Measurements from ENCODE around the gene HS6ST3. TPM values are rescaled to one million over a fixed set of nuclear protein-coding genes. Genes with fewer than 3 reads are reported as not detected.
"Not testable (repeated sequence)": the region's sequence is repeated elsewhere in the genome, so short reads cannot be mapped to it uniquely, and the experiment has no call there.

The HS6ST3 gene
- total RNA-seq, 4 donors from 2014 or later = 0.16 to 0.27 TPM; not detected in 2

DNA sequence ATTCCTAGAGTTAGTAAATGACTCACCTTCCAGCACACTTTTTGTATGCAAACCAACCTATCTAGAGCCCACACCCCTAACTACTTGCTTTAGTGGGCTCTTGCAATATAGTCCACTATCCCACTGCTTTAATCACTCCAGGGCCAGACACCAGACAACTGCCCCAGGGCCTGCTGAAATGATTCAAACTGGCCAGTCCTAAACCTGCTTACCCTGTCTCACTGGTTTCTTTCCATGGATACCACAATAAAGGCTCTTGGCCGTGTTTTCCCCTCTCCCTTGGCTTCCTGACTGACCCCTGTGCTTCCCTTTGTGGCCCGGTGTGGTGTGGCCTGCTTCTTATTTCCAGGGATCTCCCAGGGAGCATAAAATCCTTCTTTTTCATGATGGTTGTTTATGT is 14.6 kb downstream of the HS6ST3 start:
- Histone ChIP-seq H3K27me3 (peaks cover 7% of the 10 kb centered on the region), H3K4me1 (no peaks in the 10 kb centered on the region), H3K9me3 (peaks cover 4 to 5% of the 10 kb centered on the region in 2 donors), H3K4me3 (no peak overlapping the region), H3K36me3 (no peaks in the 10 kb centered on the region), H3K27ac (no peak overlapping the region)
- WGBS, 2 donors (ENCODE audit: low coverage in 1 of 2) = 50 to 54% methylated on average over 2 of the region's 2 CpGs
- DNase-seq = no peak
- intact Hi-C loops (cut with DNase I; ENCODE audit: low total_unique reads) (no loop called here), in situ Hi-C loops (cut with MboI; ENCODE audit: low pct_ligation_motif_present in 1 of 4, low pct_unique_long_range_greater_than_20kb in 1 of 4, low sequenced_read_pairs in 3 of 4) (no loop called here)
- TF ChIP-seq, protein P1, sequence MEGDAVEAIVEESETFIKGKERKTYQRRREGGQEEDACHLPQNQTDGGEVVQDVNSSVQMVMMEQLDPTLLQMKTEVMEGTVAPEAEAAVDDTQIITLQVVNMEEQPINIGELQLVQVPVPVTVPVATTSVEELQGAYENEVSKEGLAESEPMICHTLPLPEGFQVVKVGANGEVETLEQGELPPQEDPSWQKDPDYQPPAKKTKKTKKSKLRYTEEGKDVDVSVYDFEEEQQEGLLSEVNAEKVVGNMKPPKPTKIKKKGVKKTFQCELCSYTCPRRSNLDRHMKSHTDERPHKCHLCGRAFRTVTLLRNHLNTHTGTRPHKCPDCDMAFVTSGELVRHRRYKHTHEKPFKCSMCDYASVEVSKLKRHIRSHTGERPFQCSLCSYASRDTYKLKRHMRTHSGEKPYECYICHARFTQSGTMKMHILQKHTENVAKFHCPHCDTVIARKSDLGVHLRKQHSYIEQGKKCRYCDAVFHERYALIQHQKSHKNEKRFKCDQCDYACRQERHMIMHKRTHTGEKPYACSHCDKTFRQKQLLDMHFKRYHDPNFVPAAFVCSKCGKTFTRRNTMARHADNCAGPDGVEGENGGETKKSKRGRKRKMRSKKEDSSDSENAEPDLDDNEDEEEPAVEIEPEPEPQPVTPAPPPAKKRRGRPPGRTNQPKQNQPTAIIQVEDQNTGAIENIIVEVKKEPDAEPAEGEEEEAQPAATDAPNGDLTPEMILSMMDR (IDR thresholded peaks at IDR 0.05) = no peak
- TF ChIP-seq POLR2AphosphoS5 (IDR thresholded peaks at IDR 0.05) = no peak
- TF ChIP-seq EP300 (IDR thresholded peaks at IDR 0.05; ENCODE audit: low read depth) = no peak

DNA sequence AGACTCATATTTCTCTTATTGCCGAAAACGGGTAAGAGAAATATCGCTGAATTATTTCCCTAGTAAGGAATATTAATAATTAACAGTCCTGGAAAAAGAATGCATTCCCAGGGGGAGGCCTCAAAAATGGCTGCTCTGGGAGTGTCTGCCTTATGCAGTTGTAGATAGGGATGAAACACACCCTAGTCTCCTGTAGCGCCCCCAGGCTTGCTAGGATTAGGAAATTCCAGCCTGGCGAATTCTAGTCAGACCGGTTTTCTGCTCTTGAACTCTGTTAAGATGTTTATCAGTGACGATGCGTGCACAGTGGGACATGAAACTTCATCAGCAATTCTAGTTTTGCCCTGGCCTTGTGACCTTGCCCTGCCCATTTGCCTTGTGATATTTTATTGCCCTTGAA is 18.2 kb downstream of the HS6ST3 start:
- H3K27me3 ChIP-seq; DNase-seq; H3K4me1 ChIP-seq; H3K9me3 ChIP-seq; H3K4me3 ChIP-seq; intact Hi-C loops (cut with DNase I; ENCODE audit: low total_unique reads); H3K36me3 ChIP-seq; H3K27ac ChIP-seq; in situ Hi-C loops (cut with MboI; ENCODE audit: low pct_ligation_motif_present in 1 of 4, low pct_unique_long_range_greater_than_20kb in 1 of 4, low sequenced_read_pairs in 3 of 4): not testable (repeated sequence)
- 77 to 78% methylated on average over 5 to 8 of the region's 8 CpGs for WGBS, 2 donors (ENCODE audit: low coverage in 1 of 2)

DNA sequence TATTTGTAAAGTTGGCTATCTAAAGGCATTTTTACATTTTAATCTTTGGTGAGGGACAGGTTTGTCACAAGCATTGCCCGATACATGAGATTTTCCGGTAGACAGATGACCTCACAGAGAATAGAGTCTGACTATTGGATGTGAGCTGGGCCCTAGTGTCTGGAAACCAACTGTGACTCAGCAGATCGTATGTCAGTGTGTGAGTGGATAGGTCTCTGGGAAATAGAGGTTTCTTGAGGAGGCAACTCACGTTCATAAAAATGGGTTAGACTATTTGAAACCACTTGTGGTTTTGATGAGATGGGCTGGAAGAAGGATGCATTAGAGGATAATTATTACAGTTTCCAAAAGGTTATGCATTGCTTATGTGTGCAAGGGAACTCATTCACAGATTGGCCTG is 19.2 kb downstream of the HS6ST3 start:
- TF ChIP-seq POLR2A (IDR thresholded peaks at IDR 0.05) = no peak
- no peak for TF ChIP-seq POLR2AphosphoS5 (IDR thresholded peaks at IDR 0.05)
- TF ChIP-seq, protein P1 (IDR thresholded peaks at IDR 0.05) = no peak
- no peak for TF ChIP-seq EP300 (IDR thresholded peaks at IDR 0.05; ENCODE audit: low read depth)
- Histone ChIP-seq H3K4me1 (no peaks in the 10 kb centered on the region), H3K4me3 (no peak overlapping the region), H3K9me3 (peaks cover 4 to 5% of the 10 kb centered on the region in 2 donors), H3K36me3 (no peaks in the 10 kb centered on the region), H3K27ac (no peak overlapping the region), H3K27me3 (peaks cover 6% of the 10 kb centered on the region)
- DNase-seq = no peak
- WGBS, 2 donors (ENCODE audit: low coverage in 1 of 2) = 82 to 84% methylated on average over 4 of the region's 4 CpGs
- in situ Hi-C loops (cut with MboI; ENCODE audit: low pct_ligation_motif_present in 1 of 4, low pct_unique_long_range_greater_than_20kb in 1 of 4, low sequenced_read_pairs in 3 of 4) = no loop called here
- intact Hi-C loops (cut with DNase I; ENCODE audit: low total_unique reads) = no loop called here

DNA sequence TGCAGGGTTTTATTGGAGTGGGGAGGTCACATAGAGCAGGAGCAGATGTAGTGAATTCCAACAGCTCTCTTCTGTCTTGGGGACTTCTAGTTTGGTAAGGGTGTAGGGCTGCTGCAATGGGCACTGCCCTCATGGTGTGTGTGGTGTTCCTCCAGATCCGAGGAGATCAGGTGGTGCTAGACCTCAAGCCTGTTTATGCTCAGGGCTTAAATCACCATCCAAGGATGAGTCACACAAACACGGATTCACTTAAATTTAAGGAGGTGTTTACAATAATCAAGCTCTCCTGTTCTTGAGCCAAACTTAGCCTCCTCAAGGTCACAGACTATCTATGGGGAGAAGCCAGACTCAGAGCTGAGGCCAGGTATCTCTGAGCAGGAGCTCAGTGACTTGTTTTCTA is 23.0 kb downstream of the HS6ST3 start:
- H3K9me3 ChIP-seq = peaks cover 4 to 5% of the 10 kb centered on the region in 2 donors
- H3K27ac ChIP-seq = no peak overlapping the region
- 26% methylated on average over 2 of the region's 2 CpGs; no CpG with 5 or more reads in 1 of the 2 donors for WGBS, 2 donors (ENCODE audit: low coverage in 1 of 2)
- H3K4me1 ChIP-seq = no peaks in the 10 kb centered on the region
- DNase-seq = no peak
- TF ChIP-seq POLR2A (IDR thresholded peaks at IDR 0.05) = no peak
- in situ Hi-C loops (cut with MboI; ENCODE audit: low pct_ligation_motif_present in 1 of 4, low pct_unique_long_range_greater_than_20kb in 1 of 4, low sequenced_read_pairs in 3 of 4) = no loop called here
- H3K36me3 ChIP-seq = no peaks in the 10 kb centered on the region
- H3K4me3 ChIP-seq = no peak overlapping the region
- intact Hi-C loops (cut with DNase I; ENCODE audit: low total_unique reads) = no loop called here
- no peaks in the 10 kb centered on the region for H3K27me3 ChIP-seq

DNA sequence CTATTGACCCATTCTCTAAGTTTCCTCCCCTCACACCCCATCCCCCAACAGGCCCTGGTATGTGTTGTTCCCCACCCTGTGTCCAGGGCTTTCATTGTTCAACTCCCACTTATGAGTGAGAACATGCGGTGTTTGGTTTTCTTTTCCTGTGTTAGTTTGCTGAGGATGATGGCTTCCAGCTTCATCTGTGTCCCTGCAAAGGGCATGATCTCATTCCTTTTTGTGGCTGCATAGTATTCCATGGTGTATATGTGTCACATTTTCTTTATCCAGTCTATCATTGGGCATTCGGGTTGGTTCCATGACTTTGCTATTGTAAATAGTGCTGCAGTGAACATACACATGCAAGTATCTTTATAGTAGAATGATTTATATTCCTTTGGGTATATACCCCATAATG is 25.5 kb downstream of the HS6ST3 start:
- intact Hi-C loops (cut with DNase I; ENCODE audit: low total_unique reads); H3K27me3 ChIP-seq; DNase-seq; H3K9me3 ChIP-seq; H3K27ac ChIP-seq; in situ Hi-C loops (cut with MboI; ENCODE audit: low pct_ligation_motif_present in 1 of 4, low pct_unique_long_range_greater_than_20kb in 1 of 4, low sequenced_read_pairs in 3 of 4); H3K36me3 ChIP-seq; H3K4me1 ChIP-seq; H3K4me3 ChIP-seq: not testable (repeated sequence)
- WGBS, 2 donors (ENCODE audit: low coverage in 1 of 2) = 90 to 92% methylated on average over 2 of the region's 2 CpGs

DNA sequence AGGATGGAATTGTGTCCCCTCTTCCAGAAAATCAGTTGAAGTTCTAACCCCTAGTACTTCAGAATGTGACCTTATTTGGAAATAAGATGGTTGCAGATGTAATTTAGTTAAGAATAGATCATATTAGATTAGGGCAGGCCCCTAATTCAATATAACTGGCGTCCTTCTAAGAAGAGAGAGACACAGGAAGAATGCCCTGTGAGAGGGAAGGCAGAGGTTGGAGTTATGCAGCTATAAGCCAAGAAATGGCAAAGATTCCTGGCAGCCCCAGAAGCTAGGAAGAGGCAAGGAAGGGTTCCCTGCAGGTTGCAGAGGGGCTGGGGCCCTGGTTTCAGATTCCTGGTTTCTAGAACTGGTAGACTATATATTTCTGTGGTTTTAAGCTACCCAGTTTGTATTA is 30.0 kb downstream of the HS6ST3 start:
- in situ Hi-C loops (cut with MboI; ENCODE audit: low pct_ligation_motif_present in 1 of 4, low pct_unique_long_range_greater_than_20kb in 1 of 4, low sequenced_read_pairs in 3 of 4) = no loop called here

More for the DNA sequence above, 30.0 kb downstream of the HS6ST3 start:
- Histone ChIP-seq H3K27ac (no peak overlapping the region), H3K9me3 (no peaks in the 10 kb centered on the region), H3K4me1 (no peaks in the 10 kb centered on the region), H3K27me3 (no peaks in the 10 kb centered on the region), H3K4me3 (no peak overlapping the region), H3K36me3 (no peaks in the 10 kb centered on the region)
- intact Hi-C loops (cut with DNase I; ENCODE audit: low total_unique reads) = no loop called here
- 65 to 86% methylated on average over 1 of the region's 1 CpG for WGBS, 2 donors (ENCODE audit: low coverage in 1 of 2)
- TF ChIP-seq, protein P1 (IDR thresholded peaks at IDR 0.05) = no peak
- TF ChIP-seq EP300 (IDR thresholded peaks at IDR 0.05; ENCODE audit: low read depth) (no peak), POLR2A (IDR thresholded peaks at IDR 0.05) (no peak), POLR2AphosphoS5 (IDR thresholded peaks at IDR 0.05) (no peak)
- DNase-seq = no peak

All from transverse colon (tissue), 4 donors.